Glutamatergic neuron (in vitro differentiated cells): ENCODE measurements around the gene TMEM120B. TPM values are rescaled to one million over a fixed set of nuclear protein-coding genes. Genes with fewer than 3 reads are reported as not detected.
"Not testable (repeated sequence)": the region's sequence is repeated elsewhere in the genome, so short reads cannot be mapped to it uniquely, and the experiment has no call there.

Experiments used
- DNase-seq: peaks from one replicate; pipeline ENCODE4 v3.0.0; 2022
- H3K27ac Mint-ChIP-seq: one replicate; pipeline ENCODE4 v1.8.0; 2020; ENCODE audit warnings: mild to moderate bottlenecking, mixed read lengths, inconsistent platforms; ENCODE audit not compliant: unreplicated experiment
- H3K27me3 Mint-ChIP-seq: one replicate; pipeline ENCODE4 v1.8.0; 2020; ENCODE audit warnings: mild to moderate bottlenecking, moderate library complexity, mixed read lengths, inconsistent platforms; ENCODE audit not compliant: unreplicated experiment
- H3K36me3 Mint-ChIP-seq: one replicate; pipeline ENCODE4 v1.8.0; 2020; ENCODE audit warnings: mild to moderate bottlenecking, mixed read lengths, inconsistent platforms; ENCODE audit not compliant: unreplicated experiment
- H3K4me1 Mint-ChIP-seq: one replicate; pipeline ENCODE4 v1.8.0; 2020; ENCODE audit warnings: mild to moderate bottlenecking, low read depth, mixed read lengths, inconsistent platforms; ENCODE audit not compliant: unreplicated experiment
- H3K4me3 Mint-ChIP-seq: one replicate; pipeline ENCODE4 v1.8.0; 2020; ENCODE audit warnings: mild to moderate bottlenecking, mixed read lengths, inconsistent platforms; ENCODE audit not compliant: unreplicated experiment
- H3K9me3 Mint-ChIP-seq: one replicate; pipeline ENCODE4 v1.8.0; 2020; ENCODE audit warnings: mild to moderate bottlenecking, moderate library complexity, mixed read lengths, inconsistent platforms; ENCODE audit not compliant: unreplicated experiment
- CTCF ChIP-seq: fragments of 200-600 bp; sonication (generic); IDR thresholded peaks from one replicate; pipeline ENCODE4 v1.5.0; 2021; ENCODE audit not compliant: partially characterized antibody, unreplicated experiment
- total RNA-seq: library from RNA; stranded (reverse); fragmentation: NEBNext Ultra II Directional; extraction: Animal tissue kit (Norgen Biotek cat#: 25700); gene quantifications from one replicate; pipeline ENCODE4 v1.2.1, GENCODE V29; 2021; ENCODE audit not compliant: unreplicated experiment

Gene TMEM120B
- total RNA-seq, 1 donor from 2014 or later: 205 TPM

DNA sequence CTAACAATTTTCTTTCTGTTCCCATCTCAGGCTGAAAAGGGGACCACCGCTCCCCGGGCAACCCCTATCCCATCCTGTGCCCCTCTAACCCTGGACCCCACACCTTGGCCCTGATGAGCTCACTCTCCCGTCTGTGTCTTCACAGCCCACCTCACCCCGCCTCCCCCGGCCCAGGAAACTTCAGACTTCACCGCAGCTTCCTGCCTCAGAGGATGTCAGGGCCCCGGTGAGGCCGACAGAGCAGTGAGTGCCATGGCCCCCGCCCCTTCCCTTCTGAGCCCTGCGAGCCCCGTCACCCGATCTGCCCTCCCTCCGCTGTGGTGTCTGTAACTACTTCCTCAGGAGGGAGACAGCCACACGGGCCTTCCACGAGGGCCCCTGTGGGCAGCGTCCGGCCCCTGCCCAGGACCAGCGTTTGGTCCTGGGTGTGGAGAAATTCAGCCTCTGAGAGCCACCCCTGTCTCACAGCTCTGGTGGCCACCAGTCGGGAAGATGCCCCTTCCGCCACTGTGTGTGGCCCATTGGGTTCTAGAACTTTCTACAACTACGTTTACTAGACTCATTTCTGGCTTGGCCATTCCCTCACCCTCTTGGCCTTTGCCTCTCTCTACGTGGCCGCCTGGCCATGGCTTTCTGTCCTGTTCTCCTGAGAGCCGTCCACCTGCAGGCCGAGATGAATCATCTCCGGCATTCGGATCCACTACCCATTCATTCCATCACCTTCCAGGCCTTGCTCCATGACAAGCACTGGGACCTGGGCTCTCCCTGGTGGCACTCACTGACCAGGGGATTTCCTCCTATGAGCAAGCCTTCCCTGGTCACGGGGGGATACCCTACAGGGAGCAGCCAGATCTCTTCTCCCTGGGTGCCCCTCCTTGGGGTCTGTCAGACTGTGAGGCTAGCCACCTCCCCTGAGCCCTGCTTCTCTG is 77.5 kb downstream of the TMEM120B start:
- no peaks in the 10 kb centered on the region for H3K36me3 Mint-ChIP-seq
- no peak for DNase-seq
- no peak for TF ChIP-seq CTCF
- peak overlapping the region; percentile 28 for H3K27ac Mint-ChIP-seq
- peaks cover 19% of the 10 kb centered on the region for H3K9me3 Mint-ChIP-seq
- peaks cover 18% of the 10 kb centered on the region for H3K27me3 Mint-ChIP-seq
- no peak overlapping the region for H3K4me3 Mint-ChIP-seq
- peaks cover 9% of the 10 kb centered on the region for H3K4me1 Mint-ChIP-seq

DNA sequence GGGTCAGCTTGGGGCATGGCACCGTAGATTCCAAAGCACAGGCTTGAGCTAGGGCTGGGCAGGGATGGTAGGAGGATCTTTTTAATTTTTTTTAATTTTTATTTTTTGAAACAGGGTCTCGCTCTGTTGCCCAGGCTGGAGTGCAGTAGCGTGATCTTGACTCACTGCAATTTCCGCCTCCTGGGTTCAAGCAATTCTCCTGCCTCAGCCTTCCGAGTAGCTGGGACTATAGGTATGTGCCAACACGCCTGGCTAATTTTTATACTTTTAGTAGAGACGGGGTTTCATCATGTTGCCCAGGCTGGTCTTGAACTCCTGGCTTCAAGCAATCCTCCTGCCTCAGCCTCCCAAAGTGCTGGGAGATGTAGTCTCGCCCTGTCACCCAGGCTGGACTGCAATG is 78.2 kb downstream of the TMEM120B start:
- peaks cover 12% of the 10 kb centered on the region for H3K4me1 Mint-ChIP-seq
- H3K9me3 Mint-ChIP-seq: peaks cover 21% of the 10 kb centered on the region
- H3K4me3 Mint-ChIP-seq, H3K27ac Mint-ChIP-seq, DNase-seq, H3K36me3 Mint-ChIP-seq: not testable (repeated sequence)
- H3K27me3 Mint-ChIP-seq: peaks cover 21% of the 10 kb centered on the region

DNA sequence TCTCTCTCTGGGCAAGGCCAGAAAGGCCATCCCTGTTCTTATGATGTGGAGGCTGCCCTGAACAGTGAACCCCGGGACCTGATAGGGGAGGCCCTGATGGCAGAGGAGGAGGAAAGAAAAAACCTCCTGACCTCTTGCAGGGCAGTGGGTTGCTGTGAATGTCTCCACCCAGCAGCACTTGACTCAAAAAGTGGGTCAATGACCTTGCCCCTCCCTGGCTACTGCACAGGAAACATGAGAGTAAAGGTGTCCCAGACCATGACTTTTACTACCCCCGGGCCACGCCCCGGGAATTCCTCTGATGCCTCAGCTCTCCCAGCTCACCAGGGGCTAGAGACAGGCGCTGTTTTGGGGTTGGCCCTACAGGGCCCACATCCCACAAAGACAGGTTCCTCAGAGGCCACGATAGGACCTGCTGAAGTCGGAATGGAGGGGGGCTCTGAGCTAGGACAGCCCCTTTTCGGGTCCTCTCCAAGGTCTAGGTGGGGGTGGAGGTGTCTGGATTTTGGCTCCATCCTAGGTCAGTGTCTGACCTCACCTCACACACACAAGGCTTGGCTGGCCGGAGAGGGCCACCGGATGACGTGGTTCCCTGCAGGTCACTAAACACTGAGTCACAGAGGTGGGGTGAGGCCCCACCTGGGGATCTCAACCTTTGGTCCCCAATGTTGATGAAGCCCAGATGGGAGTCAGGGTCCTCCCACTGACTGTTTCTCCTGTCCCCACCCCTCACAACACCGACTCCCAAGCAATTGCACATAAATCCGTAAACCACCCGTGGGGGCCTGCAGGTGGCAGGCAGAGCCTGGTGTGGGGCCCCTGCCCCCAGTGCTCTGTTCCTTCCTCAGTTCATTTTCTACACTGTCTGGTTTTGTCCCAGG is 79.4 kb downstream of the TMEM120B start:
- TF ChIP-seq CTCF: no peak
- Mint-ChIP-seq H3K4me1 (peaks cover 12% of the 10 kb centered on the region), H3K27ac (no peak overlapping the region), H3K9me3 (peaks cover 17% of the 10 kb centered on the region), H3K36me3 (no peaks in the 10 kb centered on the region), H3K27me3 (peaks cover 22% of the 10 kb centered on the region), H3K4me3 (peak overlapping the region; percentile 76)
- DNase-seq: no peak

DNA sequence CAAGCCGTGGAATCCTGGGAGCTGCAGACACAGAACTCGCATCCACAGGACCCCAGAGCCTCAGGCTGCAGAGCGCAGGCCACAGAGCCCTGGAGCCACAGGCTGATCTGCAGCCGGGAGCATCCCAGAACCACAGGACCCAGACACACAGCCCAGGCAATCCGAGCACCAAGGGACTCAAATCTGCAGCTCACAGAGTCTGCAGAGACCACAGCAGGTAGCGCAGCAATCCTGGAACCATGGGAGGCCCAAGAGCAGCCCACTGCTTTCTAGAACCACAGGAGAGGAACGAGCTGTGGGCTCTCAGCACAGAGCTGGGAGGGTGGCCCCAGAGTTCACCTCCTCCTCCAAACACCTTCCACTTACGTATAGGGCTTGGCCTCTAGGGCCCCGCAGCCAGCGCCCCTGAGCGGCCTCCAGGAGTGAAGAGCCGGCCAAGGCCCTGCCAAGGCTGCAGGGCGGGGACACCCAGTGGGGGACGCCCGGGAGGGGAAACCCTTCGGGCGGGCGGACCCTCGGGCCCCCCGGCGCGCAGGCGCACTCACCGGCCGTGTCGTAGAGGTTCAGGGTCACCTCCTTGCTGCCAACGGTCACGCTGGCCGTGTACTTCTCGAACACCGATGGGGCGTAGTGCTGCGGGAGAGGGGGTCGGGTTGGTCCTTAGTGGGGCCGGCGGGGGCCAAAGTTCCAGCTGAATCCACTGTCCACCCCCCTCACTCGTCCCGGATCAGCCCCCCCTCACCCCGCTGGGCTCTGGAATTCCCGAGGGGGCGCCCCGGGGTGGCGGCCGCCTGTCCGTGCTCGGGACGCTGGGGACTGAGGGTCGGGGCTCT is 80.3 kb downstream of the TMEM120B start:
- peaks cover 25% of the 10 kb centered on the region for H3K27me3 Mint-ChIP-seq
- TF ChIP-seq CTCF: no peak
- peak overlapping the region; percentile 76 for H3K4me3 Mint-ChIP-seq
- no peak for DNase-seq
- no peak overlapping the region for H3K27ac Mint-ChIP-seq
- peaks cover 24% of the 10 kb centered on the region for H3K9me3 Mint-ChIP-seq
- no peaks in the 10 kb centered on the region for H3K36me3 Mint-ChIP-seq
- peaks cover 16% of the 10 kb centered on the region for H3K4me1 Mint-ChIP-seq

DNA sequence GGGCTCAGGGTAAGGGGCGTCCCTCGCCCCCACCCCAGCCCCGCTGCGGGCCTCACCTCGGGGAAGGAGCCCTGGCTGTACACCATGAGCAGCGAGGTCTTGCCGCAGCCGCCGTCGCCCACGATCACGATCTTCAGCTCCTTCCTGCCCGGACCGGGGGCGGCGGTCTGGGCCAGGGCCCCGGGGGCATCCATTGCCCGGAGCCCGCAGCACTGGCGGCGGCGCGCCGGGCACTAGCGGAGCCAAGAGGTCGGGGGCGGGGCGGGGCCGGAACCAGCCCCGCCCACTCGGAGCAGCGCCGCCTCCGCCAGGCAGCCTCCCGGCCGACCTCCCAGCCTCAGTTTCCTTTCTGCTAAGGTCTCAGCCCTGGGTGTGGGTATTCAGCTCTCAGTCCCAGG is 80.9 kb downstream of the TMEM120B start, which contains the start of gene RHOF:
TSS of gene RHOF (minus strand) at position 249 of the 398 bp plus-strand sequence. CDS start at position 194, 55 bp downstream.
- Mint-ChIP-seq H3K4me1 (peaks cover 20% of the 10 kb centered on the region), H3K4me3 (peak within 1 kb of the TSS; percentile 85), H3K27ac (peak within 1 kb of the TSS; percentile 82), H3K36me3 (no peaks in the 10 kb centered on the region), H3K27me3 (peaks cover 30% of the 10 kb centered on the region), H3K9me3 (peaks cover 25% of the 10 kb centered on the region)
- TF ChIP-seq CTCF: no peak
- DNase-seq: no peak
